HG02798 (cell line): ENCODE measurements around the gene TIA1.
A peak's percentile ranks its signal among the peaks of the same experiment; 100 is the strongest.
"Not testable (repeated sequence)": the region's sequence is repeated elsewhere in the genome, so short reads cannot be mapped to it uniquely, and the experiment has no call there.

ENCODE experiments used
- ATAC-seq: cut with Tn5 transposase; IDR thresholded peaks from one replicate; pipeline ENCODE4 v1.9.1; 2021; ENCODE audit warnings: mild to moderate bottlenecking; ENCODE audit not compliant: unreplicated experiment, poor library complexity

TIA1 gene

DNA sequence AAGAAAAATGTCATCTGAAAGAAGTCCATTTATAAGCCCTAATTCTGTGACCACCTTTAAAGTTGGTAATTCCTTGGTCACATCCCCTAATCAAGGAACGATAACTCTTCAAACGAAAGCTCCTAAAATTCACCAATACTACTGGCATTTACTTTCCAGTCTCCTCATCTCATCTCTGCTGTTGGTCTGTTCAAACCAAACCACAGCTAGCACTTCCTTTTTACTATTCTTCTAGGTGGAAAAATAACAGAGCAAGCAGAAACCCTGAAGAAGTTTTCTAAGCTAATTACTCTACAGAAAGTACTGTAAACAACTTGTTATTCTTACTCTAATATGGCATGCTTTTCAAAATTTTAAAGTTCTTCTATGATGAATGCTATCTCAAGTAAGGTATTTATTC, 21.6 kb downstream of the TIA1 start:
- no peak for ATAC-seq

DNA sequence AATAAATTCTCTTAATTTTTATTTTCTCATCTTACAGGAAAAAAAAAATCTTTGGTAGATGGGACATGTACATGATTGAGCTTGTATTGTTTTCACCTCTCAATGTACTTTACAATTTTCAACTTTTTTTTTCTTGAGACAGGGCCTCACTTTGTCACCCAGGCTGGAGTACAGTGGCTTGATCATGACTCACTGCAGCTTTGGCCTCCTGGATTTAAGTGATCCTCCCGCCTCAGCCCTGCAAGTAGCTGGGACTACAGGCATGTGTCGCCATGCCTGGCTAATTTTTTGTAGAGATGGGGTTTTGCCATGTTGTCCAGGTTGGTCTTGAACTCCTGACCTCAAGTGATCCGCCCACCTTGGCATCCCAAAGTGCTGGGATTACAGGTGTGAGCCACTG, 25.1 kb downstream of the TIA1 start:
- ATAC-seq, result not testable (repeated sequence)

GRCh38 chr2:70214953-70215549, 33.4 kb downstream of the TIA1 start:
- no peak for ATAC-seq

DNA sequence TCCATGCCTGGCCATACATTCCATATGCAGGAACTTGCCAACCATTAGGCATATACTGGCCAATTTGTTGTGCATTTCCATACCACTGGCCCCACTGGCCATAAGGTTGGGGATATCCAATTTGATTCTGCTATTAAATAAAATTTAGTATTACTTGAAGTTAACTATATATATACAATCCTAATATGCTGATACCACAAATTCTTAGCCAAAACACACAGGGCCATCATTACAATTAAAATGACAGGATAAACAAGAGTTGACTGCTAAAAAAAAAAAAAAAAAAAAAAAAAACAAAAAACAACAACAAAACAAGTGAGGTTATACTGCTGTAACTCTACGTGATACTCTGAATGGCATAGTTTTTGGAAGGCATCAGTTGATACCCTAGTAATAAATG, 34.1 kb downstream of the TIA1 start:
- ATAC-seq, result no peak

DNA sequence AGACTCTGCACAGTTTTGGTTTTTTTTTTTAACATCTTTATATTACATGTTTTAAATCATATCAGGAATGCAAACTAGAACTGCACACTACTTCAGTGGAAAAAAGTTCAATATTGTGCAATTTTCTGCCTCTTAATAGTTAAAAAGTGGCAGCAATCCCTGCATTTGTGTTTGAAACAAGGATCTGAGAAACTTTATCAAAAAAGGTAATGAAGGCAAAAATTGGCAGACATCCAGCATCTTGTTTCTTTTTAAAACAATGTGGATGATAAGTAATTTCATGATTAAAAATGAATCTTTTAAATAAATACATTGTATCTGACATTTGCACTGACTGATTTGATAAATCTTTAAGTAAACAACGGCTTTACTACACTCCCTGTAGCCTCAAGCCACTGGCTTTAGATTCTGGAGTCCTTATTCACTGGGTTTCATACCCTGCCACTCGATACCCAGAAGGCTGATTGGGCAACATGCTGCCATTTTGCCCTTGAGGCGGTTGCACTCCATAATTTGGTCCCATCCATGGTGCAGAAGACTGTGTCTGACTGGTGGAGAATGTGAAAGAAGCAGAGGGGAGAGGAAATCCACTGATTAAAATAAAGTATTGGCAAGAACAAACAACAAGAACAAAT, 36.0 kb downstream of the TIA1 start:
- no peak for ATAC-seq

GRCh38 chr2:70211595-70211994, 36.8 kb downstream of the TIA1 start:
- no peak for ATAC-seq

GRCh38 chr2:70204452-70204851, 44.0 kb downstream of the TIA1 start:
- no peak for ATAC-seq

GRCh38 chr2:70203086-70203485, 45.3 kb downstream of the TIA1 start:
- ATAC-seq, result no peak

- no peak for ATAC-seq
These were observed 46.1 kb downstream of the TIA1 start for GRCh38 chr2:70202236-70202806.

DNA sequence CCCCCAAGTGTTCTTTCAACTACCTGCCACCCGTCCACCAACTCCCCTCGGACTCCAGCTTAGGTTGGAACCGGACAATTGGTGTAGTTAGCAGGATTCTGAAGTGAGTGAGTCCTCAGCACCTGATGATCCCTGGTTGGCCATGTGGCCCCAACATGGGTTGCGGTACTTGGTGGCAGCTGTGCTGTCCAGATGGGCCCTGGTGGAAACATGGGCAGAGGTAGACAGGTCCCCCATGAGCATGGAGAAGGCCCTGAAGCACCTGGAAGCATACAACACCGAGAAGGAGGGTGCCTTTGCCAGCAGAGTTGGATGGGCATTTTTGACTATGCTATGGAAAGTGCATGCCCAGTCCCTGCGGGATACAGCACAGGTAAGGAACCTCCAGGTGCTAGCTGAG, 46.6 kb downstream of the TIA1 start:
- ATAC-seq, result no peak

- no peak for ATAC-seq
These were observed 47.1 kb downstream of the TIA1 start for GRCh38 chr2:70201225-70201768.

- no peak for ATAC-seq
These were observed 49.0 kb downstream of the TIA1 start for GRCh38 chr2:70199320-70199864.

DNA sequence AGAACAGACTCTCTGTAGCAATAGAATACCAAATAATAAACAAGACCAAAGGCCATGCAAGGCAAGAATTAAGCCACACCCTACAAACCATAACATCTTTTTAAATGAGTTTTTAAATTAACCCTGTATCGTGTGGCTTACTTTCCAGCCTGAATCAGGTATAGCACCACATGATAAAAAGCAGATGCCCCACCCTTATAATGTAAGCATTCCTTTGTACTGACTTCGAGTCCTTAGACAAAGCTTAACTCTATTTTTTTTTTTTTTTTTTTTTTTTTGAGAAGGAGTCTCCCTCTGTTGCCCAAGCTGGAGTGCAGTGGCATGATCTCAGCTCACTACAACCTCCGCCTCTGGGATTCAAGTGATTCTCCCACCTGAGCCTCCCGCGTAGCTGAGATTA, 55.9 kb downstream of the TIA1 start:
- no peak for ATAC-seq

DNA sequence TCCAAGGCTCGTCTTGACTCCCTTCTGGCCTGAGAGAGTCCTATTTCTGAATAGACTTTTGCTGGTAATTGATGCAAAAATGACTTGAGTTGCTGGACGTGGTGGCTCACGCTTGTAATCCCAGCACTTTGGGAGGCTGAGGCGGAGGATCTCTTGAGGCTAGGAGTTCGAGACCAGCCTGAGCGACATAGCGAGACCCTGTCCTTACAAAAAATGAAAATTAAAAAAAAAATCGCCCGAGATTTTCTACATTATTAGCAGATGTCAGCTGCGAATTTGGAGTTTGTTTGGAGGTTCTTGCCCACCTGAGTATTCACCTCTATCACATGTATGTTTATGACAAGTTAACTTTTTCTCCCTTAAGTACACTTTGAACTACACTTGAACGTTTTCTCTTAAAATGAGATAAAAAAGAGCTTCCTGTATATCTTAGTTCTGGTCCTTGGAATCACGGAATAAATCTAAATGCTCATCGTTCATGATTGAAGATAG, 57.1 kb downstream of the TIA1 start:
- ATAC-seq, result no peak

DNA sequence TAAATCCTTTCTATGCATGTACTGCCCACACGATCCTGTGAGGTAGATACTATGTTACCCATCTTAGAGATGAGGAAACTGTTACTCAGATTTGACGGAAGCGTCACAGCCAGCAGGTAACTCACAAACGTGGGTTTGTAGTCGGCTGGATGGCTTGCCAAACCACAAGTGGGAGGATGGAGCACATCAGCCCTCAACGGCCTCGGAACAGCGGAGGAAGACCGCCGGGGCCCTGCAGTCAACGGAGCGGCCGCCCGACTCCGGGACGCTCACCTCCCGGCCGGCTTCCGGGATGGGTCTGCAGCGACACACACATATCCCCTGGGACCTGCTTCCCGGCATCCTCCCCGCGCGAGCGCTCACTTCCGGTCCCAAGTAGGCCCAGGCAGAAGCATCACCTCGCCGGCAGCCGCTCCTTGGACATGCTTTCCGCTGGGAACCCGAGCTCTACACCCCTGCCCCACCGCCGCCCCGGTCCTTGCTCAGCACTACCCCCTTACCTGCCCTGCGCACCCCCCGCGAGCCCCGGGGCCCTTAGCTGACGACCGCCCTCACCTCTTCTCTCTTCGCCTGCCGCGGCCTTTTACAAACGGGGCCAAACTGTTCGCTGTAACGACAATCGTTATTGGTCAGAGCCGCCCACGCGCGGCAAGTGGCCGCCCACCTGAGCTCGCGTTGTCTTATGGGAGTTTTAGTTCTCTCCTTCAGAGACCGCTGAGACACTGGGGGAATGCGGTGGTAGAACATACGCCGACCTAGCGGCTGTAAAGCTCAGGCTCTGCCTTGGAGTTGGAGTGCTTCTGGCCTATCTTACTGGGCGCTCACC, 57.8 kb downstream of the TIA1 start, which contains the start of gene C2orf42:
C2orf42 (minus strand) TSS at position 602 of the 826 bp plus-strand sequence. CDS start 9,034 bp downstream, outside the sequence.
- ATAC-seq, result peak; percentile 87

DNA sequence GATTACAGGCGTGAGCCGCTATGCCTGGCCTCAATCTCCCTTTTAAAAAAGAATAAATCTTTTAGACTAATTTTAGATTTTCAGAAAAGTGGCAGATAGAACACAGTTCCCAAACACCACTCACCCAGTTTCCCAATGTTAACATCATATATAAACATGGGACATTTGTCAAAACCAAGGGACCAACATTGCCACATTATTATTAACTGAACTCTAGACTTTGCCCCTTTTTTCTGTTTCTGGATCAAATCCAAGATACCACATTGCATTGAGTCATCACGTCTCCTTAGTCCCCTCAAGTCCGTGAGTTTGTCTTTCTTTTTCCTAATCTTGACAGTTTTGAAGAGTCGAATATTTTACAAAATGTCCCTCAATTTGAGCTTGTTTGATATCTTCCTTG, 60.0 kb downstream of the TIA1 start:
- ATAC-seq, result no peak

- not testable (repeated sequence) for ATAC-seq
These were observed 61.3 kb downstream of the TIA1 start for GRCh38 chr2:70187170-70187569.

- ATAC-seq, result no peak
These were observed 65.7 kb downstream of the TIA1 start for GRCh38 chr2:70182689-70183088.

- ATAC-seq, result peak; percentile 46
These were observed 67.0 kb downstream of the TIA1 start for GRCh38 chr2:70181363-70181956.

DNA sequence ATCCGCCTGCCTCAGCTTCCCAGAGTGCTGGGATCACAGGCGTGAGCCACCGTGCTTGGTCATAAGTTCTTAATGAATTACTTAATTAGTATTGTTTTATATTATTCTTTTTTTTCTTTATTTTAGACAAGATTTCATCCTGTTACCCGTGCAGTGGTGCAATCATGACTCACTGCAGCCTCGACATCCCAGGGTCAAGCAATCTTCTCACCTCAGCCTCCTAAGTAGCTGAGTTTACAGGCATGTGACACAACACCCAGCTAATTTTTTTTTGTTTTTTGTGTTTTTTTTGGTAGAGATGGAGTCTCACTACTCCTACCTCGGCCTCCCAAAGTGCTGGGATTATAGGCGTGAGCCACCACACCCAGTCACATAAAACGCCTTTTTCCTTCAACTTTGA, 74.9 kb downstream of the TIA1 start:
- no peak for ATAC-seq
